Osteocyte (in vitro differentiated cells): ENCODE results near the gene ZNF48. TPM values are rescaled to one million over a fixed set of nuclear protein-coding genes. Genes with fewer than 3 reads are reported as not detected.

Source experiments
- DNase-seq: peaks from one replicate; pipeline ENCODE4 v3.0.0; 2021; ENCODE audit warnings: mixed read lengths; ENCODE audit not compliant: unreplicated experiment; ENCODE audit errors: extremely low spot score
- H3K27ac Mint-ChIP-seq: one replicate; pipeline ENCODE4 v1.8.0; 2021; ENCODE audit warnings: mild to moderate bottlenecking, mixed read lengths; ENCODE audit not compliant: unreplicated experiment
- H3K27me3 Mint-ChIP-seq: one replicate; pipeline ENCODE4 v1.8.0; 2021; ENCODE audit warnings: mixed read lengths; ENCODE audit not compliant: unreplicated experiment
- H3K36me3 Mint-ChIP-seq: one replicate; pipeline ENCODE4 v1.8.0; 2021; ENCODE audit warnings: mixed read lengths; ENCODE audit not compliant: unreplicated experiment
- H3K4me1 Mint-ChIP-seq: one replicate; pipeline ENCODE4 v1.8.0; 2021; ENCODE audit warnings: mixed read lengths; ENCODE audit not compliant: unreplicated experiment
- H3K4me3 Mint-ChIP-seq: one replicate; pipeline ENCODE4 v1.8.0; 2021; ENCODE audit warnings: mild to moderate bottlenecking, moderate library complexity, mixed read lengths; ENCODE audit not compliant: unreplicated experiment
- H3K9me3 Mint-ChIP-seq: one replicate; pipeline ENCODE4 v1.8.0; 2021; ENCODE audit warnings: mixed read lengths; ENCODE audit not compliant: unreplicated experiment
- total RNA-seq: library from RNA; stranded (reverse); gene quantifications from 2 replicates; pipeline ENCODE4 v1.2.1, GENCODE V29; 2021
- TF ChIP-seq, protein P1 (sequence below): fragments of 200-600 bp; sonication (generic); IDR thresholded peaks from 2 replicates; pipeline ENCODE4 v1.5.0; 2021; ENCODE audit warnings: antibody characterized with exemption, mild to moderate bottlenecking, moderate library complexity

The ZNF48 gene
- total RNA-seq, 1 donor from 2014 or later = 13.2 TPM

DNA sequence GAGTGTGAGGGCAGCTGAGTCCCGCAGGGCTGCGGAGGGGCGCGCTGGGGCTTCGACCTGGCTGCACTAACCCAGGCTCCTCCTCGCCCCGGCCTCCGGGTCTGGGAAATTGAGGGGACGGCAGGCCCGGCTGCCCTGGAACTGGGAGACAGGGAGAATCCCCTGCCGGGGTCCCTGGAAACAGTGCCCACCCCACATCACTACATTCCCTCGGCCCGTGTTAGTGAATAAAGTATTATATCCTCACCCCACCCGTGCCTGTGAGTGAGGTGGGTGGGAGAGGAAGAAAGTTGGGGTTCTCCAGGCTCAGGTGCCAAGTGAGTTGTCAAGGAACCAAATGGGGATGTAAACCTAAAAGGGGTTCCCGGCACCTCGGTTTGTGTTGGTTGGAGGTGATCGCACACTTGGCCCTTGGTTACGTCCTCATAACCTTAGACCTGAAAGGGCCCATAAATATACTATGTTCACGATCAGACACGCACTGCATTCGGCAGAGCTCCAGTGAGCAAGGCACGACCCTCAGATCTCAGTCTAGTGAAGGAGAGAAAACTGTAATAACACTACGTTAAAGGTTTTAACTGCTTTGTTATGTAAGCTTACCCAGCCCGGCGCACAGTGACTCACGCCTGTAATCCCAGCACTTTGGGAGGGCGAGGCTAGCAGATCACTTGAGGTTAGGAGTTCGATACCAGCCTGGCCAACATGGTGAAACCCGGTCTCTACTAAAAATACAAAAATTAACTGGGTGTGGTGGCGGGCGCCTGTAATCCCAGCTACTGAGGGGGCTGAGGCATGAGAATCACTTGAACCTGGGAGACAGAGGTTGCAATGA lies 23.3 kb downstream of the ZNF48 start:
- no peaks in the 10 kb centered on the region for H3K9me3 Mint-ChIP-seq
- TF ChIP-seq, protein P1, sequence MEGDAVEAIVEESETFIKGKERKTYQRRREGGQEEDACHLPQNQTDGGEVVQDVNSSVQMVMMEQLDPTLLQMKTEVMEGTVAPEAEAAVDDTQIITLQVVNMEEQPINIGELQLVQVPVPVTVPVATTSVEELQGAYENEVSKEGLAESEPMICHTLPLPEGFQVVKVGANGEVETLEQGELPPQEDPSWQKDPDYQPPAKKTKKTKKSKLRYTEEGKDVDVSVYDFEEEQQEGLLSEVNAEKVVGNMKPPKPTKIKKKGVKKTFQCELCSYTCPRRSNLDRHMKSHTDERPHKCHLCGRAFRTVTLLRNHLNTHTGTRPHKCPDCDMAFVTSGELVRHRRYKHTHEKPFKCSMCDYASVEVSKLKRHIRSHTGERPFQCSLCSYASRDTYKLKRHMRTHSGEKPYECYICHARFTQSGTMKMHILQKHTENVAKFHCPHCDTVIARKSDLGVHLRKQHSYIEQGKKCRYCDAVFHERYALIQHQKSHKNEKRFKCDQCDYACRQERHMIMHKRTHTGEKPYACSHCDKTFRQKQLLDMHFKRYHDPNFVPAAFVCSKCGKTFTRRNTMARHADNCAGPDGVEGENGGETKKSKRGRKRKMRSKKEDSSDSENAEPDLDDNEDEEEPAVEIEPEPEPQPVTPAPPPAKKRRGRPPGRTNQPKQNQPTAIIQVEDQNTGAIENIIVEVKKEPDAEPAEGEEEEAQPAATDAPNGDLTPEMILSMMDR = peak; percentile 2
- H3K36me3 Mint-ChIP-seq = peaks cover 16% of the 10 kb centered on the region
- no peaks in the 10 kb centered on the region for H3K27me3 Mint-ChIP-seq
- H3K27ac Mint-ChIP-seq = peak overlapping the region; percentile 7
- peak overlapping the region; percentile 54 for H3K4me3 Mint-ChIP-seq
- H3K4me1 Mint-ChIP-seq = peaks cover 5% of the 10 kb centered on the region
- no peak for DNase-seq

DNA sequence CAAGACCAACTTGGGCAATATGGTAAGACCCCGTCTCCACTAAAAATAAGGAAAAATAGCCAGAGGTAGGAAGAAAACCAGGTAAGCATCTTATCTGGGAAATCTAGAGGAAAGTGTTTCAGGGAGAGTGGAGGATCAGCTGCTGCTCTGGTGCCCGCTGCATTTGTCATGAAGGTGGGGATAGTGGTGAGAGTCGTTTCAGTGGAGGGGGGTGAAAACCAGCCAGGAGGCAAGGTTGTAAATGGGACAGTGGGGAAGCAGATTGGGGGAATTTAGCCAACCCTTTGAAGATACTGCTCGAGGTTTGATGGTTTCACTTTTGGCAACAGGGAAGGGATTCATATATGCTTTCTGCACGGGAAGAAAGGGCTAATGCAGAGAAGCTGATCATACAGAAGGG lies 25.8 kb downstream of the ZNF48 start:
- Mint-ChIP-seq H3K4me3 (no peak overlapping the region), H3K4me1 (peaks cover 5% of the 10 kb centered on the region), H3K27me3 (no peaks in the 10 kb centered on the region), H3K27ac (no peak overlapping the region), H3K36me3 (peaks cover 19% of the 10 kb centered on the region), H3K9me3 (no peaks in the 10 kb centered on the region)
- DNase-seq = no peak
- TF ChIP-seq, protein P1 = no peak

DNA sequence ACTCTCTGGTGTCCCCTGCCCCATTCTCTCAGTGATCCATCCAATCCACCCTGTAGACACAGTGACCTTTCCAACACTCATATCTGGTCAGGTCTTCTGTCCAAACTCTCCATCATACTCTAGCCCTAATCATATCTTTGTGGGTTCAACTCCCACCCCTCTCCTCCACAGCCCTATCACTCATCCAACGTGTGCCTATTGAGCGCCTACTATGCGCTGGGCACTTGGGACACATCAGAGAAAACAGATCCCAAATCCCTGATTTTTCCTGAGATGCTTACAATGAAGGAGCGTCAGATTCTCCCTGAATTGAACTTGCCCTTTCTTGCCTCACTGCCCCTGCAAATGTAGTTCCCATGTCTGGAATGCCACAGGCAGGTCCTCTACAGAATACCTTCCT lies 32.8 kb downstream of the ZNF48 start:
- Mint-ChIP-seq H3K27me3 (peaks cover 2% of the 10 kb centered on the region), H3K27ac (no peak overlapping the region), H3K36me3 (peaks cover 10% of the 10 kb centered on the region), H3K9me3 (no peaks in the 10 kb centered on the region), H3K4me1 (peaks cover 12% of the 10 kb centered on the region), H3K4me3 (no peak overlapping the region)
- TF ChIP-seq, protein P1 = no peak
- no peak for DNase-seq

DNA sequence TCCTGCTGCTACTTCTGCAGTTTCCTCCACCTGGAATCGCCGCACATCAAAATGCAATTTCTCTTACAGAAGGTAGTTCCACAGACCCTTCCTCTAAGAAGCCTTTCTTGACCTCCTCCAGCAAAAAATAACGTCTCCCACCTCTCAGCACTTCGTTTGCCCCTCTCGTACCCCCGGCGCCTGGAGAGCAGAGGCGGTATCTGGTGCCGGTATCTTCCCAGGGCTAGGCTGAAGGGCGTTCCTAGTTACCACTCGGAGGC lies 34.1 kb downstream of the ZNF48 start:
- peaks cover 5% of the 10 kb centered on the region for H3K36me3 Mint-ChIP-seq
- TF ChIP-seq, protein P1 = no peak
- H3K4me3 Mint-ChIP-seq = no peak overlapping the region
- no peak overlapping the region for H3K27ac Mint-ChIP-seq
- no peaks in the 10 kb centered on the region for H3K9me3 Mint-ChIP-seq
- H3K4me1 Mint-ChIP-seq = peaks cover 12% of the 10 kb centered on the region
- DNase-seq = no peak
- H3K27me3 Mint-ChIP-seq = peaks cover 11% of the 10 kb centered on the region

DNA sequence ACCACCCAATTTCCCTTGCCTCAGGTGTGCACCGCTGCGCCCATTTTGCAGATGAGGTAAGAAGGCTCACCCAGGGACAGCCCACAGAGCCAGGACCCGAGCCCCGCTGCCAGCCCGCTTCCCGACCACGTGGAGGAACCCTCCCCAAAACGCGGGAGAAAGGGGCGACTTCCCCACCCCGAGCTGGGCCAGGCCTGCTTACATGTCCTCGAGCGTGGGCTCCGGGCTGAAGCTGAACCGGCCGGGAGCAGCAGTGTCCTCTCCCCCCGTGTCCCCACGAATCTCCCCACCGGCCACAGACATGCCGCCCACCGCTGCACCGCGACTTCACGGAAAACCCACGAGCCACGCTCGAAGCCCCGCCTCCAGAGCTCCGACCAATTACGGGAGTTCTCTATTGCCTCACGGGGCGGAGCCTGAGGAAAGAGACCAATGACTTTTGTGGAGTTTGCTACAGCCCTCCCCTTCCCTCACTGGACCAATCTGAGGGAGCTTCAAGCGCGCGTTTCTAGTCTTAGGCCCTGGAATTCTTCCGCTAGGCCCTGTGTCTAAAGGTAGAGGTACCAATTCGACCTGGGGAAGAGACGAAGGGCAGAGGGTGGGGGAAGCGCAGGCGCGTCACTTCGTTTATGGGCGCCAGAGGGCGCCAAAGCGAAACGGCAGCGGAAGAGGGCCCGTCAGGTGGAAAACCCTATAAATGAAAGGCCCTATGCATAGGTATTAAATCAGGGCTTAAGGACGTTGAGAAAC lies 34.6 kb downstream of the ZNF48 start, which contains the start of gene DCTPP1:
Gene DCTPP1 (minus strand): TSS at position 353 of the 750 bp plus-strand sequence. CDS start 50 bp downstream, at position 303.
- Mint-ChIP-seq H3K27me3 (peaks cover 16% of the 10 kb centered on the region), H3K9me3 (no peaks in the 10 kb centered on the region), H3K27ac (no peak within 1 kb of the TSS), H3K4me1 (peaks cover 12% of the 10 kb centered on the region), H3K4me3 (no peak within 1 kb of the TSS), H3K36me3 (peaks cover 5% of the 10 kb centered on the region)
- DNase-seq = peak; percentile 97
- TF ChIP-seq, protein P1 = peak; percentile 80
